GM18951 (cell line): ENCODE measurements around the gene SNAP25.

ENCODE experiments used
- POLR2A ChIP-seq: IDR thresholded peaks from 4 replicates; pipeline ENCODE4 v1.6.1; 2011; ENCODE audit warnings: mild to moderate bottlenecking; ENCODE audit not compliant: insufficient read length, insufficient read depth; ENCODE audit errors: extremely low read depth
- in situ Hi-C: fragments of 300-500 bp; cut with MboI; formaldehyde crosslinking; loops from one replicate; pipeline ENCODE4 v1.12.0; 2022; ENCODE audit warnings: low sequenced_read_pairs, mixed read lengths, inconsistent platforms; ENCODE audit not compliant: unreplicated experiment

Gene SNAP25

GRCh38 chr20:10225439-10226060, 6.9 kb downstream of the SNAP25 start:
- in situ Hi-C loops, result no loop called here

GRCh38 chr20:10228330-10228729, 9.7 kb downstream of the SNAP25 start:
- in situ Hi-C loops, result no loop called here
- no peak for TF ChIP-seq POLR2A

More at GRCh38 chr20:10225439-10226060, 6.9 kb downstream of the SNAP25 start:
- no peak for TF ChIP-seq POLR2A

GRCh38 chr20:10231290-10231689, 12.7 kb downstream of the SNAP25 start:
- TF ChIP-seq POLR2A, result no peak
- in situ Hi-C loops, result no loop called here

- in situ Hi-C loops, result no loop called here
- TF ChIP-seq POLR2A, result no peak
These were observed 18.2 kb downstream of the SNAP25 start for GRCh38 chr20:10236540-10237533.

- in situ Hi-C loops, result no loop called here
These were observed 21.3 kb downstream of the SNAP25 start for GRCh38 chr20:10239954-10240353.

GRCh38 chr20:10240655-10241054, 22.0 kb downstream of the SNAP25 start:
- in situ Hi-C loops, result no loop called here

More at GRCh38 chr20:10239954-10240353, 21.3 kb downstream of the SNAP25 start:
- TF ChIP-seq POLR2A, result no peak

GRCh38 chr20:10242166-10242565, 23.5 kb downstream of the SNAP25 start:
- in situ Hi-C loops, result no loop called here
- TF ChIP-seq POLR2A, result no peak

More at GRCh38 chr20:10240655-10241054, 22.0 kb downstream of the SNAP25 start:
- TF ChIP-seq POLR2A, result no peak

- in situ Hi-C loops, result no loop called here
These were observed 28.8 kb downstream of the SNAP25 start for GRCh38 chr20:10247440-10247839.

GRCh38 chr20:10249048-10249770, 30.6 kb downstream of the SNAP25 start:
- TF ChIP-seq POLR2A, result no peak
- in situ Hi-C loops, result no loop called here

More at GRCh38 chr20:10247440-10247839, 28.8 kb downstream of the SNAP25 start:
- TF ChIP-seq POLR2A, result no peak

- no peak for TF ChIP-seq POLR2A
- in situ Hi-C loops, result no loop called here
These were observed 31.2 kb downstream of the SNAP25 start for GRCh38 chr20:10249822-10250221.

- no peak for TF ChIP-seq POLR2A
- in situ Hi-C loops, result no loop called here
These were observed 32.3 kb downstream of the SNAP25 start for GRCh38 chr20:10250902-10251301.

GRCh38 chr20:10253780-10254179, 35.1 kb downstream of the SNAP25 start:
- TF ChIP-seq POLR2A, result no peak
- in situ Hi-C loops, result no loop called here

- in situ Hi-C loops, result no loop called here
- no peak for TF ChIP-seq POLR2A
These were observed 37.2 kb downstream of the SNAP25 start for GRCh38 chr20:10255846-10256245.

- in situ Hi-C loops, result no loop called here
- TF ChIP-seq POLR2A, result no peak
These were observed 40.5 kb downstream of the SNAP25 start for GRCh38 chr20:10259166-10259565.
